A673 (cell line): ENCODE data around the gene PCNT. TPM values are rescaled to one million over a fixed set of nuclear protein-coding genes. Genes with fewer than 3 reads are reported as not detected.

ENCODE experiments used
- BruUV-seq: library from RNA; stranded (reverse); fragments of 400-500 nt; replicated peaks from 2 replicates; lab custom pipeline; 2021; lab: Mats Ljungman, UMichigan
- CTCF ChIA-PET: fragments of 300-600 bp; sonication (Branson Sonifier 250); formaldehyde crosslinking; loops from one replicate; lab custom pipeline; 2022; ENCODE audit warnings: antibody characterized with exemption; lab: Charles Lee
- POLR2A ChIA-PET: fragments of 300-600 bp; sonication (Branson Sonifier 250); formaldehyde crosslinking; loops from one replicate; lab custom pipeline; 2022; ENCODE audit warnings: antibody characterized with exemption; ENCODE audit not compliant: low non-redundant PET; lab: Charles Lee
- DNase-seq: peaks from one replicate; pipeline ENCODE4 v3.0.0-alpha.2; 2015; ENCODE audit warnings: low spot score
- H3K27ac ChIP-seq: fragments of 200-600 bp; sonication (generic); 2 replicates; pipeline ENCODE4 v1.5.1; 2016; ENCODE audit warnings: mixed run types, low read depth, mild to moderate bottlenecking, mixed read lengths, antibody characterized with exemption, low read length; ENCODE audit not compliant: poor library complexity, severe bottlenecking
- H3K27me3 ChIP-seq: fragments of 200-600 bp; sonication (generic); replicated peaks from 2 replicates; pipeline ENCODE4 v1.6.1; 2017; ENCODE audit warnings: mixed run types, low read depth, mild to moderate bottlenecking, mixed read lengths, antibody characterized with exemption, low read length; ENCODE audit not compliant: insufficient read depth, poor library complexity
- H3K36me3 ChIP-seq: fragments of 200-600 bp; sonication (generic); 2 replicates; pipeline ENCODE4 v1.6.1; 2016; ENCODE audit warnings: mixed run types, mild to moderate bottlenecking, mixed read lengths, antibody characterized with exemption, low read length; ENCODE audit not compliant: insufficient read depth, poor library complexity, severe bottlenecking
- H3K4me1 ChIP-seq: fragments of 200-600 bp; sonication (generic); 2 replicates; pipeline ENCODE4 v1.6.1; 2017; ENCODE audit warnings: mixed run types, mild to moderate bottlenecking, mixed read lengths, antibody characterized with exemption, low read length; ENCODE audit not compliant: insufficient read depth, poor library complexity, severe bottlenecking
- H3K4me3 ChIP-seq: fragments of 200-600 bp; sonication (generic); 2 replicates; pipeline ENCODE4 v1.5.1; 2016; ENCODE audit warnings: low read depth, mixed run types, mild to moderate bottlenecking, mixed read lengths, low read length; ENCODE audit not compliant: poor library complexity, severe bottlenecking
- H3K9me3 ChIP-seq: fragments of 200-600 bp; sonication (generic); 2 replicates; pipeline ENCODE4 v1.6.1; 2016; ENCODE audit warnings: mixed run types, low read depth, mild to moderate bottlenecking, mixed read lengths, antibody characterized with exemption, low read length; ENCODE audit not compliant: poor library complexity, severe bottlenecking
- CTCF ChIP-seq: fragments of 300-800, 200-600 bp; sonication (generic); conservative IDR thresholded peaks from 2 replicates; pipeline ENCODE4 v1.5.1; 2017; ENCODE audit warnings: low read depth, mild to moderate bottlenecking, antibody characterized with exemption, low read length, moderate library complexity, mixed read lengths
- EZH2 ChIP-seq: fragments of 200-600 bp; sonication (generic); IDR thresholded peaks from 2 replicates; pipeline ENCODE4 v1.6.1; 2017; ENCODE audit warnings: borderline replicate concordance, low read depth, mild to moderate bottlenecking, mixed read lengths, antibody characterized with exemption, low read length; ENCODE audit not compliant: poor library complexity, severe bottlenecking
- intact Hi-C: fragments of 100-400 bp; cut with micrococcal nuclease; formaldehyde crosslinking; loops from one replicate; pipeline ENCODE4 v1.10.0; 2022; ENCODE audit not compliant: unreplicated experiment
- total RNA-seq: library from RNA; stranded (reverse); gene quantifications from 2 replicates; pipeline ENCODE4 v1.2.3, GENCODE V29; 2021

Gene PCNT
- total RNA-seq, 1 experiment from 2014 or later = 66.4 TPM

- TF ChIP-seq CTCF = no peak
- TF ChIP-seq EZH2 = no peak
- intact Hi-C loops = no loop called here
- H3K27me3 ChIP-seq = no peaks in the 10 kb centered on the region
- POLR2A ChIA-PET = no interaction called here
- no peak for DNase-seq
- no TSS peak for BruUV-seq
- CTCF ChIA-PET = no interaction called here
- no peak overlapping the region for H3K27ac ChIP-seq
- no peak overlapping the region for H3K4me3 ChIP-seq
- peaks cover 53% of the 10 kb centered on the region for H3K36me3 ChIP-seq
- H3K9me3 ChIP-seq = no peaks in the 10 kb centered on the region
- H3K4me1 ChIP-seq = no peaks in the 10 kb centered on the region
These were observed 30.1 kb downstream of the PCNT start for GRCh38 chr21:46354046-46354445.

DNA sequence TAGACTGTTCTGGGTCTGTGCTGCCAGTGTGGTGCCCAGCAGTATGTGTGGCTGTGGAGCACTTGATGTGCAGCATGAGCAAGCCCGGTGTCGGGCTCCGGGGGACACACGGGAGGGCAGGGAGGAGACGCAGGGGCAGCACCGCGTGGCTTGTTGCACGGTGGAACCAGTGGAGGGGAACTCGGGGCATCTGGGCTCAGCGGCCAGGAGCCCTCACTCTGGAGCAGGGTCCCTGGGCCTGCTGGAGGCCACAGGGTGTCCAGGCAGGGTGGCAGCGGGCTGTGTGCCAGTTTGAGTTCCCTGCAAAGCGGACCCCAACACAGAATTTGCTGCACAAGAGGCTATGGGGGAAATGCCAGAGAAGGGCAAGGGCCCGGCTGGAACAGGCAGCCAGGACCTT, 30.6 kb downstream of the PCNT start:
- no TSS peak for BruUV-seq
- no peaks in the 10 kb centered on the region for H3K4me1 ChIP-seq
- no peaks in the 10 kb centered on the region for H3K9me3 ChIP-seq
- no peak for TF ChIP-seq EZH2
- no peak for TF ChIP-seq CTCF
- H3K27ac ChIP-seq = no peak overlapping the region
- POLR2A ChIA-PET = no interaction called here
- peaks cover 49% of the 10 kb centered on the region for H3K36me3 ChIP-seq
- DNase-seq = no peak
- no peaks in the 10 kb centered on the region for H3K27me3 ChIP-seq
- intact Hi-C loops = no loop called here
- H3K4me3 ChIP-seq = no peak overlapping the region
- CTCF ChIA-PET = no interaction called here

DNA sequence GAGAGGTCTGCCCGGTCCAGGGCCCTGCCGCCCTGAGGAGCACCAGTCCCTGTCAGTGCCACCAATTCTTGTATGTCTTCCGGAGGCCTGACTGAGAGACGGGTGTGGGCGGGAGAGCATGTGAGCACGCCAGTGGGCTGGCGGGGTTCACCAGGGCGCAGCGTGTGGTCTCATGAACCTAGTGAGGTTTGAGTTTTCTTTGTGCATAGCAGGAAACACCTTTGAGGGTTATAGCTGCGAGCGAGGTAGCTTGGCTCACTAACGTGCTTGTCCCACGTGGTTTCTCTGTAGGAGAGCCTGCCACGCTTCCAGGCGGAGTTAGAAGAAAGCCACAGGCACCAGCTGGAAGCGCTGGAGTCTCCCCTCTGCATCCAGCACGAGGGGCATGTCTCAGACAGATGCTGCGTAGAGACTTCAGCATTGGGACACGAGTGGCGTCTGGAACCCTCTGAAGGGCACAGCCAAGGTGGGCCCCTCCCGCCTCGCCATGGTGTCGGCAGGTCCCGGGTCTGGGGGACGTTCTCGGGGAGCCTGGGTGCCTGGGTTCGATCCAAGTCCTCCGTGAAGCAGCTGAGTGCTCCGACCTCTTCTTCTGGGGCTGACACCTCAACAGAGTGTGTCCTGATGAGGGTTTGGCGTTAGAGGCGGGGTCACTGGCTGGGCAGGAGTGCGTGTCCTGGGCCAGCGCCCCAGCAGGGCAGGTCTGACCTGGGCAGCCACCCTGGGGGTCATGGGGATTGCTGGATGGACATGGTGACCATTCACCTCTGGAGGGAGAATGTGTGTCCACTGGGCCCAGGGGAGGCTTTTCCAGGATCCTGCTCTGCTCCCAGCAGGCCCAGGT, 31.4 kb downstream of the PCNT start:
- CTCF ChIA-PET = no interaction called here
- Histone ChIP-seq H3K4me3 (no peak overlapping the region), H3K27me3 (no peaks in the 10 kb centered on the region), H3K27ac (no peak overlapping the region), H3K9me3 (no peaks in the 10 kb centered on the region), H3K36me3 (peaks cover 40% of the 10 kb centered on the region), H3K4me1 (no peaks in the 10 kb centered on the region)
- BruUV-seq = no TSS peak
- intact Hi-C loops = no loop called here
- POLR2A ChIA-PET = no interaction called here
- DNase-seq = no peak
- TF ChIP-seq EZH2 (no peak), CTCF (no peak)
